Karpas-422 (cell line): ENCODE measurements around the gene TMEM135. TPM values are rescaled to one million over a fixed set of nuclear protein-coding genes. Genes with fewer than 3 reads are reported as not detected.
A peak's percentile ranks its signal among the peaks of the same experiment; 100 is the strongest.
"Not testable (repeated sequence)": the region's sequence is repeated elsewhere in the genome, so short reads cannot be mapped to it uniquely, and the experiment has no call there.

Experiments used
- DNase-seq: peaks from one replicate; pipeline ENCODE4 v3.0.0-alpha.2; 2015
- H2AFZ ChIP-seq: fragments of 200-600 bp; sonication (generic); 2 replicates; pipeline ENCODE4 v1.6.1; 2014; ENCODE audit warnings: antibody characterized with exemption, low read length, mixed read lengths
- H3K27ac ChIP-seq: fragments of 200-600 bp; sonication (generic); 2 replicates; pipeline ENCODE4 v1.5.1; 2014; ENCODE audit warnings: mild to moderate bottlenecking, low read length, moderate library complexity
- H3K27me3 ChIP-seq: fragments of 200-600 bp; sonication (generic); 2 replicates; pipeline ENCODE4 v1.6.1; 2014; ENCODE audit warnings: low read length, mixed read lengths
- H3K36me3 ChIP-seq: fragments of 200-600 bp; sonication (generic); 2 replicates; pipeline ENCODE4 v1.6.1; 2014; ENCODE audit warnings: low read length, mixed read lengths; ENCODE audit not compliant: insufficient read depth
- H3K4me1 ChIP-seq: fragments of 200-600 bp; sonication (generic); 2 replicates; pipeline ENCODE4 v1.6.1; 2014; ENCODE audit warnings: mild to moderate bottlenecking, low read length, mixed read lengths
- H3K4me2 ChIP-seq: fragments of 200-600 bp; sonication (generic); 2 replicates; pipeline ENCODE4 v1.6.1; 2014; ENCODE audit warnings: low read length, low read depth, mild to moderate bottlenecking; ENCODE audit not compliant: poor library complexity, severe bottlenecking
- H3K4me3 ChIP-seq: fragments of 200-600 bp; sonication (generic); 2 replicates; pipeline ENCODE4 v1.5.1; 2014; ENCODE audit warnings: mild to moderate bottlenecking, antibody characterized with exemption, low read length, mixed read lengths
- H3K79me2 ChIP-seq: fragments of 200-600 bp; sonication (generic); 2 replicates; pipeline ENCODE4 v1.6.1; 2014; ENCODE audit warnings: mild to moderate bottlenecking, low read length, mixed read lengths
- H3K9ac ChIP-seq: fragments of 200-600 bp; sonication (generic); 2 replicates; pipeline ENCODE4 v1.6.0; 2014; ENCODE audit warnings: low read length
- H3K9me2 ChIP-seq: fragments of 200-600 bp; sonication (generic), shearing (Covaris generic); replicated peaks from 2 replicates; pipeline ENCODE4 v1.6.0; 2014; ENCODE audit warnings: mild to moderate bottlenecking, low read length, moderate library complexity; ENCODE audit not compliant: insufficient read depth
- H3K9me3 ChIP-seq: fragments of 300-700, 200-600 bp; sonication (generic); 2 replicates; pipeline ENCODE4 v1.6.1; 2014; ENCODE audit warnings: low read length, mixed read lengths
- H4K20me1 ChIP-seq: fragments of 200-600 bp; sonication (generic); 2 replicates; pipeline ENCODE4 v1.6.1; 2014; ENCODE audit warnings: mild to moderate bottlenecking, antibody characterized with exemption, low read length, low read depth; ENCODE audit not compliant: insufficient read depth
- total RNA-seq: library from RNA; depleted of rRNA; stranded (reverse); fragments of >200 nt; shearing (Covaris generic); gene quantifications from 2 replicates; pipeline ENCODE4 v1.2.3, GENCODE V29; 2014; ENCODE audit warnings: low replicate concordance

The TMEM135 gene
- total RNA-seq, 1 experiment from 2014 or later, result 228 TPM

DNA sequence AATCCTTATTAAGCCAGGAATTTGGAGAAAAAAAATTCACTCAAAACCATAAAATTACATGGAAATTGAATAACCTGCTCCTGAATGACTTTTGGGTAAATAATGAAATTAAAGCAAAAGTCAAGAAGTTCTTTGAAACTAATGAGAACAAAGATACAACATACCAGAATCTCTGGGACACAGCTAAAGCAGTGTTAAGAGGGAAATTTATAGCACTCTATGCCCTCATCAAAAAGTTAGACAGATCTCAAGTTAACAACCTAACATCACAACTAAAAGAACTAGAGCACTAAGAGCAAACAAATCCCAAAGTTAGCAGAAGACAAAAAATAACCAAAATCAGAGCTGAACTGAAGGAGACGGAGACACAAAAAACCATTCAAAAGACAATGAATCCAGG, 11.3 kb upstream of the TMEM135 start:
- H3K9me3 ChIP-seq, H3K4me2 ChIP-seq, H2AFZ ChIP-seq, H4K20me1 ChIP-seq, H3K27me3 ChIP-seq, DNase-seq, H3K9ac ChIP-seq, H3K4me3 ChIP-seq, H3K36me3 ChIP-seq, H3K9me2 ChIP-seq, H3K27ac ChIP-seq, H3K79me2 ChIP-seq: not testable (repeated sequence)
- H3K4me1 ChIP-seq, result peaks cover 15% of the 10 kb centered on the region

GRCh38 chr11:87030458-87031054, 7.2 kb upstream of the TMEM135 start:
- H4K20me1 ChIP-seq, result no peaks in the 10 kb centered on the region

DNA sequence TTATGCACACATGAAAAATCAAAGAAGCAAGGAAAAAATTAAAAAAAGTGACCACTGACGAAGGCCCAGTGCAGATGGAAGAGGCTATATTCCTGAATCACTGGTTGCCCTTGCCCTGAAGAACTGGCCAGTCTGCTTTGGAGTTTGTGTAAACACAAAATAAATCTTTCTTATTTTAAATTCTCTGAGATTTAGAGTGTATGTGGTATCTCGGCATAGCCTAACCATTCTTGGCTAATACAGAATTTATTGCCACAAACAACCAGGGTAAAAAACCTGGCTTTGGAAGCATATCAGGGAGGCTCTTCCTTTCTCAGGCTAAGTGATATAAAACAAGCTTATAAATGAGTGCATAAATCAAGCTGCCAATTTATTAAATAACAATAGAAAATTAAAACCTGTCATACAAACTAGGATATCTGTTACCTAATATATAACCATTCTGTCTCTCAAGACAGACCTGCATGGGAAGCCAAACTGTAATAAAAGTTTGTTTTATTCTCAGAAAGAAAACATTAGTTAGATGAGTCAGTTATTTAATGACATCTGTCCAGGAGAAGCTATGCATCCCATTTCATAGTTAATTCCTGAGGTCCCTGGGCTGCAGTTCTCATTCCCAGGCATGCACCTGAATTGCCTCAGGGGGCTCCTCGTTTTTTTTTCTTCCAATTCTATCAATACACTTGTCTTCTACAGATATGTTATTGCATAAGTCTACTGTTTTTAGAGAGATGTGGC, 6.1 kb upstream of the TMEM135 start:
- Histone ChIP-seq H3K79me2 (no peaks in the 10 kb centered on the region), H2AFZ (no peak overlapping the region), H4K20me1 (no peaks in the 10 kb centered on the region), H3K9me2 (no peaks in the 10 kb centered on the region), H3K9ac (no peak overlapping the region), H3K36me3 (no peaks in the 10 kb centered on the region), H3K27ac (no peak overlapping the region), H3K9me3 (no peaks in the 10 kb centered on the region), H3K27me3 (no peaks in the 10 kb centered on the region), H3K4me3 (no peak overlapping the region), H3K4me2 (no peak overlapping the region), H3K4me1 (peaks cover 28% of the 10 kb centered on the region)
- DNase-seq, result no peak

More at GRCh38 chr11:87030458-87031054, 7.2 kb upstream of the TMEM135 start:
- Histone ChIP-seq H3K4me1 (peaks cover 19% of the 10 kb centered on the region), H3K9me3 (no peaks in the 10 kb centered on the region), H3K27ac (no peak overlapping the region), H3K4me2 (peak overlapping the region; percentile 69), H3K9me2 (no peaks in the 10 kb centered on the region), H3K27me3 (no peaks in the 10 kb centered on the region), H2AFZ (peak overlapping the region; percentile 99), H3K9ac (peak overlapping the region; percentile 52), H3K79me2 (no peaks in the 10 kb centered on the region), H3K36me3 (no peaks in the 10 kb centered on the region), H3K4me3 (peak overlapping the region; percentile 60)
- no peak for DNase-seq

DNA sequence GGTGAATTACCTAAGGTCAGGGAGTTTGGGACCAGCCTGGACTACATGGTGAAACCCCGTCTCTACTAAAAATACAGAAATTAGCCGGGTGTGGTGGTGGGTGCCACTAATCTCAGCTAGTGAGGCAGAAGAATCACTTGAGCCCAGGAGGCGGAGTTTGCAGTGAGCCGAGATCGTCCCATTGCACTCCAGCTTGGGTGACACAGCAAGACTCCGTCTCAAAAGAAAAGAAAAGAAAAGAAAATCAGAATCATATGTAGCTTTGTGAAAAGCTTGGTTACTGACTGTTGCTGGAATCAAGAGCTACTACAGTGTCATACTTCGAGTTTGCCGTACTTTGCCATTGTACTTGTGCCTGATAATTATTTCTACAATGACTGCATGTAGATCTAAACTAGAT, 4.2 kb upstream of the TMEM135 start:
- no peaks in the 10 kb centered on the region for H3K36me3 ChIP-seq
- H3K27ac ChIP-seq, result no peak overlapping the region
- no peak overlapping the region for H3K4me3 ChIP-seq
- H3K9me2 ChIP-seq, result no peaks in the 10 kb centered on the region
- peaks cover 8% of the 10 kb centered on the region for H3K79me2 ChIP-seq
- DNase-seq, result no peak
- peaks cover 37% of the 10 kb centered on the region for H3K4me1 ChIP-seq
- no peaks in the 10 kb centered on the region for H3K27me3 ChIP-seq
- no peak overlapping the region for H3K4me2 ChIP-seq
- H2AFZ ChIP-seq, result peak overlapping the region; percentile 5; the same call in 1 of the 2 replicates
- no peak overlapping the region for H3K9ac ChIP-seq
- no peaks in the 10 kb centered on the region for H3K9me3 ChIP-seq
- H4K20me1 ChIP-seq, result 0 out of 2 replicates have a peak, but pooled peaks cover 2% of the 10 kb centered on the region

- Histone ChIP-seq H3K9ac (no peak overlapping the region), H3K4me2 (peak overlapping the region; percentile 85), H3K9me3 (no peaks in the 10 kb centered on the region), H4K20me1 (peaks cover 11% of the 10 kb centered on the region; the same call in 1 of the 2 replicates), H3K27ac (no peak overlapping the region), H3K27me3 (no peaks in the 10 kb centered on the region), H2AFZ (peak overlapping the region; percentile 1; the same call in 1 of the 2 replicates), H3K36me3 (peaks cover 18% of the 10 kb centered on the region), H3K4me1 (peaks cover 51% of the 10 kb centered on the region), H3K79me2 (peaks cover 33% of the 10 kb centered on the region), H3K9me2 (no peaks in the 10 kb centered on the region), H3K4me3 (no peak overlapping the region)
- peak; percentile 63 for DNase-seq
Observed at GRCh38 chr11:87035976-87036583, 1.7 kb upstream of the TMEM135 start.

DNA sequence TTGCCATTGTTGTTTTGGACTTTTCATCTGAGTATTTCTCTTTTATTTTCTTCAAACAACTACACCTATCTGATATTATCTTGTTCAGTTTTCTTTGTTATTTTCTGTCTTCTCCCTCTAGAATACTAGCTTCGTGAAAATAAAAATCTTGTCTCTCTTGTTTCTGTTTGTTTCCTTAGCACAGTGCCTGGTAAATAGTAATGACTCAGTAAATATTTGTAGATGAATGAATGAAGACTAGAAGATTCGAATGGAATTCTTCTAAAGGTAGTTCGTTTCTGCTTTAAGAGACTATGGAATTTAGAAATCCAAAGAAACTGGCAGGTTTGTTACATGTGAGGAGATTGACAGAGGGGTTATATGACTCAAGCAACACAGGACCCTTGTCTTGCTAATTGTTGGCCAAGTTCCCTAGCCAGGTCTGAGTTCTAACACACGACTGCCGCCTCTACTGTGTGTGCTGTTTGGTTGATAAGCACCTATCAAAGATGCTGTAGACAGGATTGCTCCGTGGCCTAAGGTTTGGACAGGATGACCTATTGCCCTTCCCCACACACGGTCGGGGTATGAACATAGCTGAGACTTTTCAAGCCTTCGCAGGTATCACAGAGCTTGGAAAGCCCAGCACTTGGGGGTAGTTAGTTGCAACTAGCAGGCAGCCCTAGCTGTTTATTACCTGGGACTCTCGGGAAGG, 831 bp upstream of the TMEM135 start:
- Histone ChIP-seq H3K27ac (peak overlapping the region; percentile 21), H3K9ac (peak overlapping the region; percentile 93)
- DNase-seq, result peak; percentile 73

GRCh38 chr11:87038235-87038977, 672 bp downstream of the TMEM135 start:
- Histone ChIP-seq H3K36me3 (peaks cover 40% of the 10 kb centered on the region), H3K9me2 (no peaks in the 10 kb centered on the region), H3K4me3 (peak overlapping the region; percentile 87), H3K27ac (peak overlapping the region; percentile 84), H3K4me1 (peaks cover 49% of the 10 kb centered on the region), H3K9ac (peak overlapping the region; percentile 93), H3K9me3 (no peaks in the 10 kb centered on the region), H3K27me3 (no peaks in the 10 kb centered on the region), H2AFZ (peak overlapping the region; percentile 59), H3K4me2 (peak overlapping the region; percentile 85), H4K20me1 (peaks cover 11% of the 10 kb centered on the region; the same call in 1 of the 2 replicates), H3K79me2 (peaks cover 56% of the 10 kb centered on the region)
- DNase-seq, result peak; percentile 77

More for the DNA sequence above, 831 bp upstream of the TMEM135 start:
- peaks cover 41% of the 10 kb centered on the region for H3K79me2 ChIP-seq
- no peaks in the 10 kb centered on the region for H3K27me3 ChIP-seq
- peak overlapping the region; percentile 81 for H2AFZ ChIP-seq
- peaks cover 26% of the 10 kb centered on the region for H3K36me3 ChIP-seq
- no peaks in the 10 kb centered on the region for H3K9me3 ChIP-seq
- peak overlapping the region; percentile 87 for H3K4me3 ChIP-seq
- H3K9me2 ChIP-seq, result no peaks in the 10 kb centered on the region
- H4K20me1 ChIP-seq, result peaks cover 11% of the 10 kb centered on the region; the same call in 1 of the 2 replicates
- H3K4me1 ChIP-seq, result peaks cover 51% of the 10 kb centered on the region
- H3K4me2 ChIP-seq, result peak overlapping the region; percentile 85
